Right lobe of liver (tissue), 6 donors: ENCODE results near the gene SMAD1. TPM values are rescaled to one million over a fixed set of nuclear protein-coding genes. Genes with fewer than 3 reads are reported as not detected.

Source experiments
- ATAC-seq, 4 donors: fragments of 200-7000 bp; cut with Tn5 transposase; one replicate each; pipeline ENCODE4 v1.9.1; 2020; ENCODE audit warnings: mild to moderate bottlenecking in 4 of 4, moderate library complexity in 4 of 4
- DNase-seq, 3 donors: peaks; one replicate each; pipeline ENCODE4 v3.0.0-alpha.2; 2020
- H3K27ac ChIP-seq, 3 donors: fragments of 200-600 bp; one replicate each; pipeline ENCODE4 v1.8.0; 2022
- H3K27me3 ChIP-seq, 2 donors: fragments of 200-600 bp; one replicate each; pipeline ENCODE4 v1.8.0; 2022
- H3K36me3 ChIP-seq, 4 donors: fragments of 200-600 bp; sonication (generic) in 1 of 4; one replicate each; pipeline versions ENCODE4 v1.5.1 to v1.8.0; 2017 to 2022; ENCODE audit warnings: control low read depth in 1 of 4
- H3K4me1 ChIP-seq, 4 donors: fragments of 200-600 bp; sonication (generic) in 1 of 4; one replicate each; pipeline versions ENCODE4 v1.5.1 to v1.8.0; 2017 to 2022; ENCODE audit warnings: control low read depth in 1 of 4
- H3K4me3 ChIP-seq, 3 donors: fragments of 200-600 bp; one replicate each; pipeline ENCODE4 v1.8.0; 2022
- H3K9me3 ChIP-seq, 4 donors: fragments of 200-600 bp; sonication (generic) in 1 of 4; one replicate each; pipeline versions ENCODE4 v1.5.1 to v1.8.0; 2017 to 2022; ENCODE audit warnings: control low read depth in 1 of 4
- POLR2A ChIP-seq: fragments of 450-650 bp; IDR thresholded peaks from one replicate; pipeline ENCODE4 v1.6.1; 2017; ENCODE audit warnings: antibody characterized with exemption, mild to moderate bottlenecking
- WGBS: methylation state at CpG from one replicate; pipeline ENCODE4 v1.1.6; 2018; ENCODE audit warnings: low coverage, low lambda C conversion rate; ENCODE audit not compliant: insufficient coverage; ENCODE audit errors: missing lambda C conversion rate; 5-methylcytosine and 5-hydroxymethylcytosine counted together
- intact Hi-C, 2 donors: fragments of 100-400 bp; cut with DNase I; formaldehyde crosslinking; loops; one replicate each; pipeline versions ENCODE4 v1.11.2 to v1.14.1; 2022
- total RNA-seq, 6 experiments: library from RNA; depleted of rRNA in 2 of 6; stranded (reverse); fragments of >200 nt in 2 of 6; fragmentation: NEBNext Ultra II Directional in 3 of 6; extraction: Animal tissue kit (Norgen Biotek cat#: 25700) in 3 of 6; gene quantifications; one replicate each; pipeline versions ENCODE4 v1.1.0 to v1.2.4, GENCODE V29; 2016 to 2023
- TF ChIP-seq, protein P1 (sequence below), 4 donors: fragments of 200-600 bp in 3 of 4; fragments of 450-650 bp in 1 of 4; IDR thresholded peaks; one replicate each; pipeline versions ENCODE4 v1.5.1 to v1.8.0; 2016 to 2022; ENCODE audit warnings: antibody characterized with exemption in 4 of 4, mild to moderate bottlenecking in 2 of 4
- donor health status: DM: no; HTN: yes; CAD: no.
- donor health status: DM: no; HTN: no; CAD: no.
- donor health status: DM: no; HTN: no; CAD: no.
- donor health status: DM: no; HTN: yes; CAD: no.
- donor health status: DM: no; HTN: yes; CAD: no.

Gene SMAD1
- total RNA-seq, 6 experiments from 2014 or later: 12.4 to 30.5 (median 18.4) TPM

DNA sequence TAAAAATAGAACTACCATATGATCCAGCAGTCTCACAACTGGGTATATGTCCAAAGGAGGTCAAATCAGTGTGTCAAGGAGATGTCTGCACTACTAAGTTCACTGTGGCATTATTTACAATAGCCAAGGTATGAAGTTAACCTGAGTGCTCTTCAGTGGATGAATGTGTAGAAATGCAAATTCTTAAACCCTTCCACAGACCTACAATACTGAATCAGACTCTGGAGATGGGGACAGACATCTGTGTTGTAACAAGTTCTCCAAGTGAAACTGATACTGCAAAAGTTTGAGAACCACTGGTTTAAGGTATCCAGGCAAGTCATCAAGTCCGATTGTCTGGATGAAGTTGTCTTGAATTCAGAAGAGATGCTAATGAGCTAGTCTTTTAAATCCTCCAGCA, 38.5 kb downstream of the SMAD1 start:
- no peaks in the 10 kb centered on the region for H3K36me3 ChIP-seq
- intact Hi-C loops: no loop called here
- H3K27ac ChIP-seq: no peak overlapping the region
- H3K4me3 ChIP-seq: no peak overlapping the region
- H3K9me3 ChIP-seq: no peaks in the 10 kb centered on the region
- DNase-seq: no peak
- ATAC-seq: no peak
- no peaks in the 10 kb centered on the region for H3K4me1 ChIP-seq
- no peak for TF ChIP-seq POLR2A
- TF ChIP-seq, protein P1, sequence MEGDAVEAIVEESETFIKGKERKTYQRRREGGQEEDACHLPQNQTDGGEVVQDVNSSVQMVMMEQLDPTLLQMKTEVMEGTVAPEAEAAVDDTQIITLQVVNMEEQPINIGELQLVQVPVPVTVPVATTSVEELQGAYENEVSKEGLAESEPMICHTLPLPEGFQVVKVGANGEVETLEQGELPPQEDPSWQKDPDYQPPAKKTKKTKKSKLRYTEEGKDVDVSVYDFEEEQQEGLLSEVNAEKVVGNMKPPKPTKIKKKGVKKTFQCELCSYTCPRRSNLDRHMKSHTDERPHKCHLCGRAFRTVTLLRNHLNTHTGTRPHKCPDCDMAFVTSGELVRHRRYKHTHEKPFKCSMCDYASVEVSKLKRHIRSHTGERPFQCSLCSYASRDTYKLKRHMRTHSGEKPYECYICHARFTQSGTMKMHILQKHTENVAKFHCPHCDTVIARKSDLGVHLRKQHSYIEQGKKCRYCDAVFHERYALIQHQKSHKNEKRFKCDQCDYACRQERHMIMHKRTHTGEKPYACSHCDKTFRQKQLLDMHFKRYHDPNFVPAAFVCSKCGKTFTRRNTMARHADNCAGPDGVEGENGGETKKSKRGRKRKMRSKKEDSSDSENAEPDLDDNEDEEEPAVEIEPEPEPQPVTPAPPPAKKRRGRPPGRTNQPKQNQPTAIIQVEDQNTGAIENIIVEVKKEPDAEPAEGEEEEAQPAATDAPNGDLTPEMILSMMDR (IDR thresholded peaks at IDR 0.05): no peak
- no peaks in the 10 kb centered on the region for H3K27me3 ChIP-seq
- WGBS: 100% methylated on average over 1 of the region's 1 CpG

DNA sequence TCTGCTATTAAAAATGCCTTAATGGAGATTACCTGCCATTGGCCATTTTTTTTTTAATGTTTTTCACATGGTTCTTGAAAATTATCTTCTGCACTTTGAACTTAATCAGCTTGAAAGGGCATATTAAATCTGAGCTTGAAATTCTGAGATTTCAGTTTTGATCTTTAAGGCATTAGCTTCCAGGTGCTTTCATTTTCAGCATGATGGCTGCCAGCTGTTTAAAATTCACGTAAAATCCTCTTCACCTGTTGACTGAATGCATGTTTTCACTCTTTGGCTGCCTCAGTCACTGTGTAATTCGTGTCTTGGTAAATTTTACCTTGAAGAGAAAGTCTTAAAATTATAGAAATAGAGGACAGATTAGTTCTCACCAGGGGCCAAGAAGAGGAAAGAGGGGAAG, 39.6 kb downstream of the SMAD1 start:
- no peak for ATAC-seq
- Histone ChIP-seq H3K36me3 (no peaks in the 10 kb centered on the region), H3K9me3 (no peaks in the 10 kb centered on the region), H3K27ac (no peak overlapping the region), H3K4me1 (peaks cover 0 to 7% (median 0%) of the 10 kb centered on the region in 4 donors), H3K27me3 (no peaks in the 10 kb centered on the region), H3K4me3 (no peak overlapping the region)
- intact Hi-C loops: no loop called here
- DNase-seq: no peak
- 67% methylated on average over 2 of the region's 2 CpGs for WGBS
- TF ChIP-seq POLR2A: no peak
- TF ChIP-seq, protein P1 (IDR thresholded peaks at IDR 0.05): no peak

DNA sequence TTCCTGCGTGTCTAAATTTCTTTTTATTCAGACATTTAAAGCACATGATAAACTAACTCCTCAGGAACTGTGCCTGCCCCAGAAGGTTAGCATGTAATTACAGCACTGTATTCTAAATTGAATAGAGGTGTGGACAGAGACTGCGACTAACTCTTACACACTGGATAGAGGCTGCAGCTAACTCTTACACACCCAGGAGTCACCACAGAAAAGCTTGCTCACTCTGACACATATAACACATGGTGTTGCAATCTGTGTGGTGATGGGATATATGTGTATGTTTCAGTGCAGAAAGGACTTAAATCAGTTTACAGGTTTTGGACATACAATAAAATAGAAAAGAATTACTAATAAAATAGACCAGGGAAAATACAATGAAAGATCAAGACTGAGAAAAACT, 41.5 kb downstream of the SMAD1 start:
- no peak for TF ChIP-seq POLR2A
- TF ChIP-seq, protein P1 (IDR thresholded peaks at IDR 0.05): no peak
- ATAC-seq: no peak
- Histone ChIP-seq H3K9me3 (no peaks in the 10 kb centered on the region), H3K27me3 (no peaks in the 10 kb centered on the region), H3K4me1 (peaks cover 0 to 14% (median under 1%) of the 10 kb centered on the region in 4 donors), H3K4me3 (no peak overlapping the region), H3K27ac (no peak overlapping the region), H3K36me3 (no peaks in the 10 kb centered on the region)
- DNase-seq: no peak
- 92% methylated on average over 2 of the region's 2 CpGs for WGBS
- intact Hi-C loops: no loop called here

DNA sequence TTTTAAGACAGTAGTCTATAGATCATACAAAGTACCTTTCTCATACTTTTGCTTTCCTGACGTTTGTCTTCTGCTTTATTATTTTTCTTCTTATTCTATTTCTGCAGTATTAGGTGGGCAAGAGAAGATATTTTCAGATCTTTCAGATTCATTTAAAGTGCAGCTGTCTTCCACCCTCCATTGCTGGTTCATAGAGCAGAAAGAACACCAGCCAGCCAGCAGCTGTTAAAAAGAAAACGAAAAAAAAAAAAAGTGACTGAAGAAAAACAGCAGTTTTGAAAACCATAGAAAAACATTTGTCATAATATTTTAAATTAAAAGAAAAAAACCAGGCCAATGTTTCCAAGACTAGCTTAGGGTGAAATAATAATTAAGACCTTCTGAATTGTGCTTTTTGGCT, 42.9 kb downstream of the SMAD1 start:
- H3K9me3 ChIP-seq: no peaks in the 10 kb centered on the region
- no peak for ATAC-seq
- TF ChIP-seq POLR2A: no peak
- TF ChIP-seq, protein P1 (IDR thresholded peaks at IDR 0.05): no peak
- WGBS: 51% methylated on average over 2 of the region's 2 CpGs
- no peak overlapping the region for H3K27ac ChIP-seq
- H3K4me1 ChIP-seq: peaks cover 0 to 14% (median 2%) of the 10 kb centered on the region in 4 donors
- H3K27me3 ChIP-seq: no peaks in the 10 kb centered on the region
- no peak overlapping the region for H3K4me3 ChIP-seq
- DNase-seq: no peak
- H3K36me3 ChIP-seq: no peaks in the 10 kb centered on the region
- intact Hi-C loops: no loop called here

DNA sequence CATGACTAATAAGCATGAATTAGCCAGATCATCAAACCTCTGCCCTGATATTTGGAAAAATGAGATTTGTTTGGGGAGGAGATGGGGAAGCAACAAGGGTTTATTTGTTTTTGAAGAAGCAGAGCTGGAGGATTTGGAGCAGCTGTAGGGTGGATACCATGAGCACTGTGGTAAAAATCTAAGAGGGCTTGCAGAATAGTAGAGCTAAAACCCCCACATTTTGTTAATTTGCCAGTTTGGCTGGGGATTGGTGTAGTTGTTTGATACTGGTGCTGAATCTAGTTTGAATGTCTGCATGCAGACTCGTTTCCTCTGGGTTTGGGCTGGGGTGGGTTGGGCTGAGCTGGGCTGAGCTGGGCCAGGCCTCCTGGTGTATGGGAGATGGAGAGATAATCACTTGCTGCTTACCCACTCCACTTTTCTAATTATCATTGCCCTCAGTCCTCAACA, 43.7 kb downstream of the SMAD1 start:
- Histone ChIP-seq H3K27me3 (no peaks in the 10 kb centered on the region), H3K36me3 (no peaks in the 10 kb centered on the region), H3K27ac (no peak overlapping the region), H3K9me3 (no peaks in the 10 kb centered on the region), H3K4me1 (peaks cover 0 to 14% (median 2%) of the 10 kb centered on the region in 4 donors), H3K4me3 (no peak overlapping the region)
- TF ChIP-seq, protein P1 (IDR thresholded peaks at IDR 0.05): no peak
- no peak for TF ChIP-seq POLR2A
- 40% methylated on average over 1 of the region's 1 CpG for WGBS
- no peak for DNase-seq
- intact Hi-C loops: no loop called here
- ATAC-seq: no peak
